GM03348 (cell line): ENCODE data around the gene KIF5A.
A peak's percentile ranks its signal among the peaks of the same experiment; 100 is the strongest.
"Not testable (repeated sequence)": the region's sequence is repeated elsewhere in the genome, so short reads cannot be mapped to it uniquely, and the experiment has no call there.

Experiments used
- DNase-seq: peaks from one replicate; pipeline ENCODE4 v3.0.0; 2012; ENCODE audit warnings: low spot score

Gene KIF5A

GRCh38 chr12:57609101-57609780 is 59.4 kb downstream of the KIF5A start:
- DNase-seq, result no peak

- no peak for DNase-seq
These were observed 60.1 kb downstream of the KIF5A start for GRCh38 chr12:57609781-57610553.

GRCh38 chr12:57610554-57611107 is 60.8 kb downstream of the KIF5A start:
- DNase-seq, result no peak

- DNase-seq, result peak; percentile 95
These were observed 61.4 kb downstream of the KIF5A start, which contains the start of gene ARHGEF25 for GRCh38 chr12:57611108-57611826. Gene ARHGEF25, plus strand, starts transcription at chr12:57611435. Its CDS starts 460 bp downstream, at chr12:57611895.

- no peak for DNase-seq
These were observed 62.2 kb downstream of the KIF5A start for GRCh38 chr12:57611827-57612710.

GRCh38 chr12:57612711-57613426 is 63.0 kb downstream of the KIF5A start:
- DNase-seq, result no peak

GRCh38 chr12:57613427-57614109 is 63.7 kb downstream of the KIF5A start:
- no peak for DNase-seq

- DNase-seq, result peak; percentile 57
These were observed 64.5 kb downstream of the KIF5A start for GRCh38 chr12:57614178-57614947.

- DNase-seq, result no peak
These were observed 65.2 kb downstream of the KIF5A start for GRCh38 chr12:57614948-57615500.

- no peak for DNase-seq
These were observed 65.8 kb downstream of the KIF5A start for GRCh38 chr12:57615637-57616036.

GRCh38 chr12:57616383-57617101 is 66.7 kb downstream of the KIF5A start:
- peak; percentile 67 for DNase-seq

GRCh38 chr12:57617942-57618341 is 68.1 kb downstream of the KIF5A start:
- no peak for DNase-seq

GRCh38 chr12:57618431-57618830 is 68.6 kb downstream of the KIF5A start:
- not testable (repeated sequence) for DNase-seq

- no peak for DNase-seq
These were observed 69.2 kb downstream of the KIF5A start for GRCh38 chr12:57618966-57619433.

GRCh38 chr12:57619434-57620244 is 69.8 kb downstream of the KIF5A start:
- no peak for DNase-seq

- no peak for DNase-seq
These were observed 70.5 kb downstream of the KIF5A start for GRCh38 chr12:57620245-57620935.
